ENCODE results near the gene ITGB5. TPM values are rescaled to one million over a fixed set of nuclear protein-coding genes. Genes with fewer than 3 reads are reported as not detected.

ITGB5 gene
- total RNA-seq, 2 experiments from 2014 or later = 1.2 to 1.3 TPM

GRCh38 chr3:124878561-124879336 is 8.4 kb downstream of the ITGB5 start:
- POLR2A ChIA-PET = no interaction called here

DNA sequence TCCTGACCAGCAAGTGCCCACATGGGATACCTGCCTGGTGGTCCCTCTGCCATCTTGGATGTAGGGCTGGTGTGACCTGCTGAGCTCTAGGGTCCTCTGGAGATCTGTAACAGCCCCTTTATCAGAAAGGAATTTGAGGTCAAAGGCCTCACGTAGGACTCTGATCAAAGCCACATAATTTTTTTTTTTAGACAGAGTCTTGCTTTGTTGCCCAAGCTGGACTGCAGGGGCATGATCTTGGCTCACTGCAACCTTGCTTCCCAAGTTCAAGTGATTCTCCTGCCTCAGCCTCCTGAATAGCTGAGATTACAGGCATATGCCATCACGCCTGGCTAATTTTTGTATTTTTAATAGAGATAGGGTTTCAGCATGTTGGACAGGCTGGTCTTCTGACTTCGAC is 9.5 kb downstream of the ITGB5 start:
- POLR2A ChIA-PET = no interaction called here
- CTCF ChIA-PET = interaction anchor here (1.1 kb wide), 1 partner anchor 117 kb away, joined by 5 read pairs; no protein-coding TSS in a partner anchor

More at GRCh38 chr3:124878561-124879336, 8.4 kb downstream of the ITGB5 start:
- CTCF ChIA-PET = no interaction called here

- CTCF ChIA-PET = interaction anchor here (1.5 kb wide), 1 partner anchor 116 kb away, joined by 3 read pairs; no protein-coding TSS in a partner anchor
These were observed 10.7 kb downstream of the ITGB5 start for GRCh38 chr3:124876401-124876878.

GRCh38 chr3:124873226-124873625 is 13.9 kb downstream of the ITGB5 start:
- CTCF ChIA-PET = no interaction called here
- POLR2A ChIA-PET = no interaction called here

More at GRCh38 chr3:124876401-124876878, 10.7 kb downstream of the ITGB5 start:
- POLR2A ChIA-PET = interaction anchor here (0.6 kb wide), 1 partner anchor 17 kb away, joined by 3 read pairs; no protein-coding TSS in a partner anchor

DNA sequence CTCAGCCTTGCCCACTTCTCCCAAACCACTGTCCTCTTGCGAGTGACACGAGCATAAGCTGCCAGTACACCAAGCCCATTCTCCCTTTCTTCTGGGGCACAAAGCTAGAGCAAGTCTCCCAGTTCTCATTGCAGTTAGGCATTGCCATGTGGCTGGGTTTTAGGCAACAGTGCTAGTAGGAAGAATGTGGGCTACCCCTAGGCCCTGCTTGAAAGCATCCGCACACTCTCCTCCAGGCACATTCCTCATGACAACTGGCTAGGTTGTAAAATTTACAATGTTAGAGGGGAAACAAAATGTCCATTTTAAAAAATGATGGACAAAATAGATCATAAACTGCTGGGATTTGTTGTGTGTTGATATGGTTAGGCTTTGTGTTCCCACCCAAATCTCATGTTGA is 19.7 kb downstream of the ITGB5 start:
- CTCF ChIA-PET = no interaction called here
- POLR2A ChIA-PET = no interaction called here

- ChIA-PET CTCF (no interaction called here), POLR2A (no interaction called here)
These were observed 25.2 kb downstream of the ITGB5 start for GRCh38 chr3:124862006-124862405.

DNA sequence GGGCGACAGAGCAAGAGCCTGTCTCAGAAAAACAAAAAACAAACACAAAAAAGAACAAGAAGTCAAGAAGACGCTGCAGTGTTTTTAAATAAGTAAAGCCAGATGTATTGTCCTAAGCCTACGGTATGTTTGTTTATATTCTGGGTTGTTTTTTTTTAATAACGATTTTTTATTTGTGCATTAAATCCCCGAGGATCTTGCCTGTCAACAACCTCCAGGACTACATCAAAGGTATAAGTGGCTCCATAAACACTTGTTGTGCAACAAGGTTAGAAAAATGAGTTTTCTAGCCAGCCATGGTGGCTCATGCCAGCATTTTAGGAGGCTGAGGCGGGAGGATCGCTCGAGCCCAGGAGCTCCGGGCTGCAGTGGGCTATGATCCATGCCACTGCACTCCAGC is 26.1 kb downstream of the ITGB5 start:
- ChIA-PET POLR2A (no interaction called here), CTCF (no interaction called here)

DNA sequence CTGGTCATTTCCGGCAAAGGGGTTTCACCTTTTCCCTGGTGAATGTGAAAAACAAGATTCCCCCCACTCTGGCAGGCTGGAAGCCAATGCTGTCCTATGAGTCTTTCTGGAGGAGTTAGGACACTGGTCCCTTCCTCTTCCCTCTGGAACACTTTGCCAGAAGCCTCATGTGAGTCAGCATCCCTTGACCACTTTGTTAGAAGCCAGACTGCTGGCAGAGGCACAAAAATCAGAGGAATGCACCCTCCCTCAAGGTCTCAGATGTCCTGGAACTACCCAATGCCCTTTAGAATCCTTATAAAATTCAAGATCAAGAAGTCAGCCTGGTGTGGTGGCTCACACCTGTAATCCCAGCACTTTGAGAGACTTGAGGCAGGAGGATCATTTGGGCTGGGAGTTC is 26.6 kb downstream of the ITGB5 start:
- ChIA-PET CTCF (no interaction called here), POLR2A (no interaction called here)

GRCh38 chr3:124859025-124859424 is 28.1 kb downstream of the ITGB5 start:
- ChIA-PET POLR2A (interaction anchor here (0.5 kb wide), 1 partner anchor 18 kb away, joined by 3 read pairs; no protein-coding TSS in a partner anchor), CTCF (no interaction called here)

DNA sequence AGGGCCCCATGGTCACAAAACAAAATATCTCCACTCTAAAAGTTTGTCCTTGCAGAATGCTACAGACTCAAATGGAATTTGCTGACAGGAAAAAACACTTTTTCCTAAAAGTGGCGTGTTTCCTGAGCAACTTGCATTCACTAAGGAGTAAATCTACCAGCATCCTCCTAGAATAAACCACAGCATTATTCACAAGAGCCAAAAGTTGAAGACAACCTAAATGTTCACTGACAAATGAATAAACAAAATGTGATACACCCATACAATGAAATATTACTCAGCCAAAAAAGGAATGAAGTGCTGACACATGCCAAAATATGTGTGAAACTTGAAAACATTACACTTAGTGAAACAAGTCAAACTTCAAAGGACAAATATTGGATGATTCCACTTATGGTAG is 28.9 kb downstream of the ITGB5 start:
- CTCF ChIA-PET = no interaction called here

DNA sequence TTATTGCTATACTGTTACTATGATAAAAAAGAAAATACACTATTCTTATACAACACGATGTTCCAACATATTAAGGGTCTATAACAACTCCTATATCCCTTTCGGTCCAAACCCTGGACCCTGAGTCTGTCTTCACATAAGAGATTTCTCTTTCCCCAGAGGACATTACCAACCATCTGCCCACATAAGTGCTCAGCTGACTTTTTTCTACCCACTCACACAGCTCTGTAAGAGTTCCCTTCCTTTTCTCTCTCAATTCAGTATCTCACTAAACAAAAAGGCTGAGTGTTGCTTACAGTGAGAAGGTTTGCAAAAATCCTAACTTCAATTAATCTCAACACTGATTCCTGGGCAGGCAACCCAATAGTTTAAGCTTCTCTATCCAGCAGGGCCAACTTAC is 30.5 kb downstream of the ITGB5 start:
- ChIA-PET CTCF (interaction anchor here (1.0 to 1.1 kb wide), 2 partner anchors 12 to 45 kb away, joined by 3 read pairs; no protein-coding TSS in a partner anchor), POLR2A (no interaction called here)

More for the DNA sequence above, 28.9 kb downstream of the ITGB5 start:
- POLR2A ChIA-PET = no interaction called here

- POLR2A ChIA-PET = no interaction called here
- CTCF ChIA-PET = no interaction called here
These were observed 33.2 kb downstream of the ITGB5 start for GRCh38 chr3:124854009-124854408.

DNA sequence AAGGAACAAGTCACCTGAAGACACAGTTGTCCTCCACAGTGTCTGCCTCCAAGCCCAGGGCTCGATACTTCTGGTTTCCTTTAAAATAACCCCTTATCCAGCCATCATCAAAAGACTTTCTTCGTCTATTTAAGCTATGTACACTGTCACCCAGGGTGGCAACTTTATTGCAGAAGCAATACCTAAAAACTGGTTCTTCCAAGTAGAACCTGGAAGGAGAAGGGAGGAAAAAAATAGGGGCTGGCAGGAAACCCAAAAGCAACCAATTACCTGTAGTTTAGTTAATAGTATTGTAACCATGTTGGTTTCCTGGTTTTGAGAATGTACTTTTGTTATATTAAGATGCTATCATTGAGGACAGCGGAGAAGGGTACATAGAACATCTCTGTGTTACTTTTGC is 33.7 kb downstream of the ITGB5 start:
- ChIA-PET POLR2A (no interaction called here), CTCF (no interaction called here)

DNA sequence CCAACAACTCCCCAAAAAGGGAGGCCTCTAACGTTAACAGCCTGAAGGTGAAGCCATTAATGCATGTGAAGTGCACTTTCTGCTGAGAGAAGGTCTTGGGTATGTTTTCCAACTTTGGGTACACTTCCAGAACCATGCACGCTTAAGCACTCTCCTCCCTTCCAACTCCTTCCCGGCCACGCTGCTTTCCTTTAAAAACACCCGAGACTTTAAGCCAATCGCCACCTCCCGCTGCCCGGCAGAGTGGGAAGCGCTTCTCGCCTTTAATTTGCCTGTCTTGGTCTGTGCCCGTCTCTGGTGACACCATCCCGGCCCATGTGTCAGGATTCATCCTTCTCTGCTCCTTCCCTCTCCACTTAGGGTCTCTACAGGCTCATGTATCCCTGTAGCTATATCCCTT is 35.3 kb downstream of the ITGB5 start:
- ChIA-PET POLR2A (no interaction called here), CTCF (no interaction called here)

DNA sequence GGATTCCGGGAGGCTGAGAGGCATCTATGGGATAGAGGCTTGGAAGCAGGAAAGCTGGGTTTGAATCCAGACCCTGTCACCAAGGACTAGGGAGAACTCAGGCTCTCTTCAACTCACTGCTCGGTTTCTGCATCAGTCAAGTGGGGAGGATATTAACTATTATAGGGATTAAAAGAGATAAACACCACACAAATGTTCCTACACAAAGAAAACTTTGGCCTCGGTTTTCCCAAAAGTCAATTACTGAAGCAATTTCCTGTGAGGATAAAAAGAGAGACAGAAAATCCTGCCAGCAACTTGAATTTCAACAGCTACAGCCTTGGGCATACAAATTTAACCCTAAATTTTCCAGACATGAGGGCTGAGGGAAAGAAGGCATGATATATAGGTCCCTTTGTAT is 36.0 kb downstream of the ITGB5 start:
- ChIA-PET CTCF (no interaction called here), POLR2A (no interaction called here)

GRCh38 chr3:124850633-124851032 is 36.5 kb downstream of the ITGB5 start:
- CTCF ChIA-PET = no interaction called here

DNA sequence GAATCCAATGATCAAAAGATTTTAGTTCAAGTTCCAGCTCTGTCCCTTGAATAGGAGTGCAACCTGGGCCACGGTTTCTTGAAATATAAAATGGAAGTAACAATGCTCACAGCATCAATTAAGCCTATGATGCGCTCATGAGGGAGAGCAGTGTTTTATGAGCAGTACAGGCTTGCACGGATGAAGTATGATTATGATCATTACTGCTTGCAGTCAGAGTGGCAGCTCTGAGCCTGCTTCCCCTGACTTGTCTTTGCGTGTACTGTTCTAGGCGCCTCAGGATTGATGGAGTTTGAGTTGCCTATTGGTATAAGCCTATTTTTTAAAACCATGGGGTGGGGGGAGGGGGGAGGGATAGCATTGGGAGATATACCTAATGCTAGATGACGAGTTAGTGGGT is 37.0 kb downstream of the ITGB5 start:
- CTCF ChIA-PET = no interaction called here
- POLR2A ChIA-PET = no interaction called here

More at GRCh38 chr3:124850633-124851032, 36.5 kb downstream of the ITGB5 start:
- POLR2A ChIA-PET = no interaction called here

DNA sequence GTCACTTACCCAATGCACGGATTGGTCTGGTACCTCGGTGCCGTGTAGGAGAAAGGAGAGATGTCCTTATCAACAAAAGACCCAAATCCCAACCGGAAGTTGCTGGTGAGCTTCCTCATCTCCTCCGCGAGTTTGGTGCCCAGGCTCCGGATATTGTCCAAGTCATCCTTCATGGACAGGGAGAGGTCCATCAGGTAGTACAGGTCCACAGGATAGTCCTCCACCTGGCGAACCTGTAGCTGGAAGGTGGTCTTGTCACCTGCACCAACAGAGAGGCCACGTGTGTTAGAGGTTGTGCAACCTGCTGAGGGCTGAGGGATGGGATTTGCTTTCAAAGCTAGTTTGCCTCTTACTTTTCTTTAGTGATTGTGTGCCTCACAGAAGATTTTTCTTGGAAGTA is 38.9 kb downstream of the ITGB5 start:
- CTCF ChIA-PET = interaction anchor here (0.6 kb wide), 1 partner anchor 65 kb away, joined by 3 read pairs; no protein-coding TSS in a partner anchor
- POLR2A ChIA-PET = no interaction called here

DNA sequence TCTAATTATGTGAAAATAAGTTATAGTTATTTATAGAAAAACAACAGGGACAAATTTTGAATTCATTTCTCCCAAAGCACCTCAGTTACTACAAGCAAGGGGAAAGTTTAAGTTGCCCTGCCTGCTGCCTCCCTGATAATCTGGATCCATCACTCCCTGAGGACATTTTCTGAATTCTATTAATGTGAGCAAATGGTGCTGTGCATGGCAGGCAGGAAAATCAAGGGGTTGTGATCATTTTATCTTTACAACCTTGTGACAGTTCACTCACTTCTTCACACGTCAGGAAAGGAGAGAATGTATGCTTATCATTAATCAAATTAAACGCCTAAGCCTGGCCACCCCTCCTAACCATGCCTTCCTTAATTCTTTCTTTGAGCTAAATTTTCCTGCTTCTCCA is 39.3 kb downstream of the ITGB5 start:
- CTCF ChIA-PET = no interaction called here
- POLR2A ChIA-PET = no interaction called here

DNA sequence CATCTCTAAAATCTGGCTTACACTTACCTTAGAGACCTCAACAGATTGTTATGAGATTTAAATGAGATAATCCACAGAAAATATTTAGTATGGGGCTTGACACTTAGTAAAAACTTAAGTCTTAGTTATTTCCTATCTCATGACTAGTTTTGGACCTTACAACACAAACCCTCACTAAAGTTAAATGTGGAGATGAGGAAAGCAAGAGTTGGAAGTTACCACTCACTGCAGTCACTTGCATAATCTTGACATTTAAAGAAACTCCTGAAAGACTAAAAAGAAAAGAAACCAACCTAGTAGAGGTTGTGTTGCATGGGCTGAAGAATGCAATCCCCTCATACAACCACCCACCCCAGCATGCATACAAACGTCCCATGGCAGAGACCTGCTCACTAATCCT is 40.1 kb downstream of the ITGB5 start:
- CTCF ChIA-PET = no interaction called here
- POLR2A ChIA-PET = no interaction called here

GRCh38 chr3:124846189-124846588 is 41.0 kb downstream of the ITGB5 start:
- CTCF ChIA-PET = interaction anchor here (0.6 kb wide), 1 partner anchor 113 kb away, joined by 3 read pairs; no protein-coding TSS in a partner anchor
- POLR2A ChIA-PET = no interaction called here

GRCh38 chr3:124845406-124845805 is 41.8 kb downstream of the ITGB5 start:
- ChIA-PET POLR2A (interaction anchor here (0.6 kb wide), 1 partner anchor 44 kb away, joined by 3 read pairs; no protein-coding TSS in a partner anchor), CTCF (no interaction called here)
